Measurements from ENCODE around the gene FAF1.
"Not testable (repeated sequence)": the region's sequence is repeated elsewhere in the genome, so short reads cannot be mapped to it uniquely, and the experiment has no call there.

The FAF1 gene

DNA sequence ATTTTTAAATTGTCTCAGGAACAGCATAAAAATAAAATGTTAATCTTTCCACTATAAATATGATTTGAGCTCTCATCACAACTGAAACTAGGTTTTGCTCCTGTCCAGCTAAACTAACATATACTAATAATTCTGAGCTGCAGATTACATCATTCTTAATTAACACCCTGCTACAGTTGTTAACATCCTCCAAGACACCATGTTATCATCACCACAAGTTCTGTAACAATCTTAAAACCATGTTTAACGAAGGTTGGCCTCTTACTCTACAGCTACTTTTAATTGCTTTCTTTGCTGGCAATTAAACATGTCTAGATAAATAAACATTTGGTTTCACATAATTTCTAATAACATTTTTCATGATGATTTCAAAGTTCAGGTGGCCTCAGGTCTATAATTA is 240.9 kb downstream of the FAF1 start:
- H3K9ac ChIP-seq (ENCODE audit: low read length) = no peak overlapping the region
- H3K4me2 ChIP-seq (ENCODE audit: low read depth, low read length, poor library complexity, severe bottlenecking) = no peak overlapping the region
- H3K27me3 ChIP-seq (ENCODE audit: low read length) = no peaks in the 10 kb centered on the region

GRCh38 chr1:50717327-50717726 is 242.7 kb downstream of the FAF1 start:
- Histone ChIP-seq H3K4me2 (ENCODE audit: low read depth, low read length, poor library complexity, severe bottlenecking) (no peak overlapping the region), H3K9ac (ENCODE audit: low read length) (no peak overlapping the region), H4K20me1 (ENCODE audit: low read depth, low read length) (no peaks in the 10 kb centered on the region), H3K9me2 (replicated peaks; ENCODE audit: insufficient read depth, low read length) (no peaks in the 10 kb centered on the region), H3F3A (ENCODE audit: insufficient read depth) (peaks cover 4% of the 10 kb centered on the region; the same call in 1 of the 2 replicates), H3K79me2 (ENCODE audit: insufficient read depth, low read length) (no peaks in the 10 kb centered on the region), H3K36me3 (ENCODE audit: low read length) (peaks cover 3% of the 10 kb centered on the region; the same call in 1 of the 2 replicates), H3K9me3 (ENCODE audit: insufficient read depth, low read length) (0 out of 2 replicates have a peak, but pooled peaks cover 8% of the 10 kb centered on the region), H2AFZ (ENCODE audit: low read depth, low read length, severe bottlenecking) (no peak overlapping the region), H3K4me3 (ENCODE audit: insufficient read depth, low read length, poor library complexity, severe bottlenecking) (no peak overlapping the region), H3K27me3 (ENCODE audit: low read length) (no peaks in the 10 kb centered on the region), H3K27ac (ENCODE audit: low read depth, low read length) (no peak overlapping the region)
- TF ChIP-seq, protein P1, sequence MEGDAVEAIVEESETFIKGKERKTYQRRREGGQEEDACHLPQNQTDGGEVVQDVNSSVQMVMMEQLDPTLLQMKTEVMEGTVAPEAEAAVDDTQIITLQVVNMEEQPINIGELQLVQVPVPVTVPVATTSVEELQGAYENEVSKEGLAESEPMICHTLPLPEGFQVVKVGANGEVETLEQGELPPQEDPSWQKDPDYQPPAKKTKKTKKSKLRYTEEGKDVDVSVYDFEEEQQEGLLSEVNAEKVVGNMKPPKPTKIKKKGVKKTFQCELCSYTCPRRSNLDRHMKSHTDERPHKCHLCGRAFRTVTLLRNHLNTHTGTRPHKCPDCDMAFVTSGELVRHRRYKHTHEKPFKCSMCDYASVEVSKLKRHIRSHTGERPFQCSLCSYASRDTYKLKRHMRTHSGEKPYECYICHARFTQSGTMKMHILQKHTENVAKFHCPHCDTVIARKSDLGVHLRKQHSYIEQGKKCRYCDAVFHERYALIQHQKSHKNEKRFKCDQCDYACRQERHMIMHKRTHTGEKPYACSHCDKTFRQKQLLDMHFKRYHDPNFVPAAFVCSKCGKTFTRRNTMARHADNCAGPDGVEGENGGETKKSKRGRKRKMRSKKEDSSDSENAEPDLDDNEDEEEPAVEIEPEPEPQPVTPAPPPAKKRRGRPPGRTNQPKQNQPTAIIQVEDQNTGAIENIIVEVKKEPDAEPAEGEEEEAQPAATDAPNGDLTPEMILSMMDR (IDR thresholded peaks at IDR 0.05; ENCODE audit: insufficient read depth, low read length, poor library complexity, severe bottlenecking) = no peak
- no peak for TF ChIP-seq EZH2phosphoT487 (conservative IDR thresholded peaks at IDR 0.05; ENCODE audit: low read length)

More for the DNA sequence above, 240.9 kb downstream of the FAF1 start:
- TF ChIP-seq, protein P1 (IDR thresholded peaks at IDR 0.05; ENCODE audit: insufficient read depth, low read length, poor library complexity, severe bottlenecking) = no peak
- no peak for TF ChIP-seq EZH2phosphoT487 (conservative IDR thresholded peaks at IDR 0.05; ENCODE audit: low read length)
- peaks cover 3% of the 10 kb centered on the region; the same call in 1 of the 2 replicates for H3K36me3 ChIP-seq (ENCODE audit: low read length)
- H3F3A ChIP-seq (ENCODE audit: insufficient read depth) = peaks cover 7% of the 10 kb centered on the region; the same call in 1 of the 2 replicates
- no peak overlapping the region for H3K27ac ChIP-seq (ENCODE audit: low read depth, low read length)
- no peaks in the 10 kb centered on the region for H3K79me2 ChIP-seq (ENCODE audit: insufficient read depth, low read length)
- 0 out of 2 replicates have a peak, but pooled peaks cover 8% of the 10 kb centered on the region for H3K9me3 ChIP-seq (ENCODE audit: insufficient read depth, low read length)
- no peak overlapping the region for H3K4me3 ChIP-seq (ENCODE audit: insufficient read depth, low read length, poor library complexity, severe bottlenecking)
- H4K20me1 ChIP-seq (ENCODE audit: low read depth, low read length) = no peaks in the 10 kb centered on the region
- H2AFZ ChIP-seq (ENCODE audit: low read depth, low read length, severe bottlenecking) = no peak overlapping the region
- no peaks in the 10 kb centered on the region for H3K9me2 ChIP-seq (replicated peaks; ENCODE audit: insufficient read depth, low read length)

DNA sequence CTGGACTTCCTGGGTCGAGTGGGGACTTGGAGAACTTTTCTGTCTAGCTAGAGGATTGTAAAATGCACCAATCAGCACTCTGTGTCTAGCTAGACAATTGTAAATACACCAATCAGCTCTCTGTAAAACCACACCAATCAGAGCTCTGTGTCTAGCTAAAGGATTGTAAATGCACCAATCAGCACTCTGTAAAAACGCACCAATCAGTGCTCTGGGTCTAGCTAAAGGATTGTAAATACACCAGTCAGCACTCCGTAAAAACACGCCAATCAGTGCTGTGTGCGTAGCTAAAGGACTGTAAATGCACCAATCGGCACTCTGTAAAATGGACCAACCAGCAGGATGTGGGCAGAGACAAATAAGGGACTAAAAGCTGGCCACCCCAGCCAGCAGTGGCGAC is 243.6 kb downstream of the FAF1 start:
- not testable (repeated sequence) for H4K20me1 ChIP-seq (ENCODE audit: low read depth, low read length); H2AFZ ChIP-seq (ENCODE audit: low read depth, low read length, severe bottlenecking); H3K27me3 ChIP-seq (ENCODE audit: low read length); H3K36me3 ChIP-seq (ENCODE audit: low read length); H3K9me3 ChIP-seq (ENCODE audit: insufficient read depth, low read length); H3K9ac ChIP-seq (ENCODE audit: low read length); H3K79me2 ChIP-seq (ENCODE audit: insufficient read depth, low read length); H3K4me3 ChIP-seq (ENCODE audit: insufficient read depth, low read length, poor library complexity, severe bottlenecking); H3K27ac ChIP-seq (ENCODE audit: low read depth, low read length); H3K4me2 ChIP-seq (ENCODE audit: low read depth, low read length, poor library complexity, severe bottlenecking); H3F3A ChIP-seq (ENCODE audit: insufficient read depth); H3K9me2 ChIP-seq (replicated peaks; ENCODE audit: insufficient read depth, low read length)

GRCh38 chr1:50710099-50710498 is 250.0 kb downstream of the FAF1 start:
- Histone ChIP-seq H4K20me1 (ENCODE audit: low read depth, low read length) (no peaks in the 10 kb centered on the region), H3K4me2 (ENCODE audit: low read depth, low read length, poor library complexity, severe bottlenecking) (no peak overlapping the region), H3K27ac (ENCODE audit: low read depth, low read length) (no peak overlapping the region), H3K4me3 (ENCODE audit: insufficient read depth, low read length, poor library complexity, severe bottlenecking) (no peak overlapping the region), H3K9ac (ENCODE audit: low read length) (no peak overlapping the region), H2AFZ (ENCODE audit: low read depth, low read length, severe bottlenecking) (no peak overlapping the region), H3K27me3 (ENCODE audit: low read length) (no peaks in the 10 kb centered on the region), H3K79me2 (ENCODE audit: insufficient read depth, low read length) (no peaks in the 10 kb centered on the region), H3K36me3 (ENCODE audit: low read length) (no peaks in the 10 kb centered on the region), H3K9me3 (ENCODE audit: insufficient read depth, low read length) (no peaks in the 10 kb centered on the region), H3F3A (ENCODE audit: insufficient read depth) (peaks cover 6% of the 10 kb centered on the region; the same call in 1 of the 2 replicates), H3K9me2 (replicated peaks; ENCODE audit: insufficient read depth, low read length) (no peaks in the 10 kb centered on the region)
- TF ChIP-seq, protein P1 (IDR thresholded peaks at IDR 0.05; ENCODE audit: insufficient read depth, low read length, poor library complexity, severe bottlenecking) = no peak
- no peak for TF ChIP-seq EZH2phosphoT487 (conservative IDR thresholded peaks at IDR 0.05; ENCODE audit: low read length)
